ENCODE data around the gene HSPB1.
"Not testable (repeated sequence)": the region's sequence is repeated elsewhere in the genome, so short reads cannot be mapped to it uniquely, and the experiment has no call there.

Gene HSPB1

DNA sequence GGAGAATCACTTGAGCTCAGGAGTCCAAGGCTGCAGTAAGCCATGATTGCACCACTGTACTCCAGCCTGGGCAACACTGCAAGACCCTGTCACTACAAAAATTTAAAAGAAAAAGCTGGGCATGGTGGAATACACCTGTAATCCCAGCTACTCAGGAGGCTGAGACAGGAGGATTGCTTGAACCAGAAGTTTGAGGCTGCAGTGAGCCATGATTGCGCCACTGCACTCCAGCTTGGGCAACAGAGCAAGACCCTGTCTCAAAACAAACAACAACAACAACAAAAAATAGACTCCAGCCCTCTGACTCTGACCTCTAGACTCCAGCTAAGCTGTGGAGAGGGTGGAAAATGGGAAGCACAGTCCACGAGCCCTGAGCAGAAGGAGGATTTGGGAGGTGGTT lies 31.1 kb upstream of the HSPB1 start:
- not testable (repeated sequence) for H3K27ac ChIP-seq (ENCODE audit: extremely low read depth, low read depth, low read length); H3K4me1 ChIP-seq (ENCODE audit: control insufficient read depth, insufficient read depth, low read length); H3K4me3 ChIP-seq (ENCODE audit: low read depth, low read length); H3K9me3 ChIP-seq (ENCODE audit: control insufficient read depth, insufficient read depth, low read depth, low read length); H3K36me3 ChIP-seq (ENCODE audit: control insufficient read depth in 2 of 2, insufficient read depth in 1 of 2, low read length in 2 of 2)
- TF ChIP-seq ZNF121 (tag by site-specific recombination; IDR thresholded peaks at IDR 0.05): peak; percentile 91
- ChIA-PET POLR2A (interaction anchor here (0.7 kb wide), 1 partner anchor 8 kb away, joined by 3 read pairs; no protein-coding TSS in a partner anchor), CTCF (interaction anchor here (0.6 to 1.3 kb wide), 5 partner anchors 9 to 93 kb away, joined by 3 to 10 read pairs (median 4); no protein-coding TSS in a partner anchor)

DNA sequence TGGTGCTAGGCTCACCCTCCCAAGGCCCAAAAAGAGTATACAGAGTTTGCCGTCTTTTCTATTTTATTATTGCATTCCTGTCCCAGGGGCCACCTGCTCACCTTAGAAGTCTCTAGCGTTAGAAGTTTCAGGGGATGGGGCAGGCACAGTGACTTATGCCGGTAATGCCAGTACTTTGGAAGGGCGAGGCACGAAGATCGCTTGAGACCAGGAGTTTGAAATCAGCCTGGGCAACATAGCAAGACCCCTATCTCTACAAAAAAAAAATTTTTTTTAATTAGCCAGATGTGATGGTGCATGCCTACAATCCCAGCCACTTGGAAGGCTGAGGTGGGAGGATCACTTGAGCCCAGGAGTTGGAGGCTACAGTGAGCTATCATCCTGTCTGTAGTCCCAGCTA lies 30.3 kb upstream of the HSPB1 start:
- TF ChIP-seq, protein P1, sequence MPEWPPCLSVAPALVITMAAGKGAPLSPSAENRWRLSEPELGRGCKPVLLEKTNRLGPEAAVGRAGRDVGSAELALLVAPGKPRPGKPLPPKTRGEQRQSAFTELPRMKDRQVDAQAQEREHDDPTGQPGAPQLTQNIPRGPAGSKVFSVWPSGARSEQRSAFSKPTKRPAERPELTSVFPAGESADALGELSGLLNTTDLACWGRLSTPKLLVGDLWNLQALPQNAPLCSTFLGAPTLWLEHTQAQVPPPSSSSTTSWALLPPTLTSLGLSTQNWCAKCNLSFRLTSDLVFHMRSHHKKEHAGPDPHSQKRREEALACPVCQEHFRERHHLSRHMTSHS (tag by site-specific recombination; IDR thresholded peaks at IDR 0.05): no peak
- TF ChIP-seq ZNF561 (tag by site-specific recombination; IDR thresholded peaks at IDR 0.05; ENCODE audit: borderline replicate concordance) (no peak), ZNF626 (tag by site-specific recombination; IDR thresholded peaks at IDR 0.05) (no peak), ZNF24 (tag by site-specific recombination; IDR thresholded peaks at IDR 0.05) (no peak), ZBTB8A (tag by site-specific recombination; IDR thresholded peaks at IDR 0.05) (no peak), GLI2 (tag by site-specific recombination; IDR thresholded peaks at IDR 0.05; ENCODE audit: borderline replicate concordance, low read depth) (no peak), ZNF16 (tag by site-specific recombination; IDR thresholded peaks at IDR 0.05; ENCODE audit: low read depth) (no peak), ZNF596 (tag by site-specific recombination; IDR thresholded peaks at IDR 0.05) (no peak), OSR2 (tag by site-specific recombination; IDR thresholded peaks at IDR 0.05) (no peak), ZNF473 (tag by site-specific recombination; IDR thresholded peaks at IDR 0.05) (no peak), ZNF157 (tag by site-specific recombination; IDR thresholded peaks at IDR 0.05) (no peak), ZNF830 (tag by site-specific recombination; IDR thresholded peaks at IDR 0.05; ENCODE audit: low read depth) (no peak), SALL2 (tag by site-specific recombination; IDR thresholded peaks at IDR 0.05; ENCODE audit: borderline replicate concordance) (no peak), ZNF341 (tag by site-specific recombination; IDR thresholded peaks at IDR 0.05; ENCODE audit: low read depth) (no peak), BCL11A (tag by site-specific recombination; IDR thresholded peaks at IDR 0.05; ENCODE audit: low read depth) (no peak), ZBTB21 (tag by site-specific recombination; IDR thresholded peaks at IDR 0.05) (no peak), ZIC2 (tag by site-specific recombination; IDR thresholded peaks at IDR 0.05) (no peak)
- TF ChIP-seq, protein P2, sequence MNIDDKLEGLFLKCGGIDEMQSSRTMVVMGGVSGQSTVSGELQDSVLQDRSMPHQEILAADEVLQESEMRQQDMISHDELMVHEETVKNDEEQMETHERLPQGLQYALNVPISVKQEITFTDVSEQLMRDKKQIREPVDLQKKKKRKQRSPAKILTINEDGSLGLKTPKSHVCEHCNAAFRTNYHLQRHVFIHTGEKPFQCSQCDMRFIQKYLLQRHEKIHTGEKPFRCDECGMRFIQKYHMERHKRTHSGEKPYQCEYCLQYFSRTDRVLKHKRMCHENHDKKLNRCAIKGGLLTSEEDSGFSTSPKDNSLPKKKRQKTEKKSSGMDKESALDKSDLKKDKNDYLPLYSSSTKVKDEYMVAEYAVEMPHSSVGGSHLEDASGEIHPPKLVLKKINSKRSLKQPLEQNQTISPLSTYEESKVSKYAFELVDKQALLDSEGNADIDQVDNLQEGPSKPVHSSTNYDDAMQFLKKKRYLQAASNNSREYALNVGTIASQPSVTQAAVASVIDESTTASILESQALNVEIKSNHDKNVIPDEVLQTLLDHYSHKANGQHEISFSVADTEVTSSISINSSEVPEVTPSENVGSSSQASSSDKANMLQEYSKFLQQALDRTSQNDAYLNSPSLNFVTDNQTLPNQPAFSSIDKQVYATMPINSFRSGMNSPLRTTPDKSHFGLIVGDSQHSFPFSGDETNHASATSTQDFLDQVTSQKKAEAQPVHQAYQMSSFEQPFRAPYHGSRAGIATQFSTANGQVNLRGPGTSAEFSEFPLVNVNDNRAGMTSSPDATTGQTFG (tag by site-specific recombination; IDR thresholded peaks at IDR 0.05; ENCODE audit: borderline replicate concordance): no peak
- TF ChIP-seq, protein P3, sequence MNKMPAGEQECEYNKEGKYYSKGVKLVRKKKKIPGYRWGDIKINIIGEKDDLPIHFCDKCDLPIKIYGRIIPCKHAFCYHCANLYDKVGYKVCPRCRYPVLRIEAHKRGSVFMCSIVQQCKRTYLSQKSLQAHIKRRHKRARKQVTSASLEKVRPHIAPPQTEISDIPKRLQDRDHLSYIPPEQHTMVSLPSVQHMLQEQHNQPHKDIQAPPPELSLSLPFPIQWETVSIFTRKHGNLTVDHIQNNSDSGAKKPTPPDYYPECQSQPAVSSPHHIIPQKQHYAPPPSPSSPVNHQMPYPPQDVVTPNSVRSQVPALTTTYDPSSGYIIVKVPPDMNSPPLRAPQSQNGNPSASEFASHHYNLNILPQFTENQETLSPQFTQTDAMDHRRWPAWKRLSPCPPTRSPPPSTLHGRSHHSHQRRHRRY (tag by site-specific recombination; IDR thresholded peaks at IDR 0.05): no peak
- no peak overlapping the region for H3K4me3 ChIP-seq (ENCODE audit: low read depth, low read length)
- no peaks in the 10 kb centered on the region for H3K4me1 ChIP-seq (ENCODE audit: control insufficient read depth, insufficient read depth, low read length)
- ChIA-PET CTCF (interaction anchor here (1.3 kb wide), 1 partner anchor 9 kb away, joined by 10 read pairs; no protein-coding TSS in a partner anchor), POLR2A (no interaction called here)
- H3K9me3 ChIP-seq (ENCODE audit: control insufficient read depth, insufficient read depth, low read depth, low read length): no peaks in the 10 kb centered on the region
- H3K27ac ChIP-seq (ENCODE audit: extremely low read depth, low read depth, low read length): no peak overlapping the region
- no peaks in the 10 kb centered on the region for H3K36me3 ChIP-seq (ENCODE audit: control insufficient read depth in 2 of 2, insufficient read depth in 1 of 2, low read length in 2 of 2)
